GM23248 (cell line): ENCODE measurements around the gene CDON.

ENCODE experiments used
- EZH2 ChIP-seq: fragments of 200-600 bp; sonication (generic); IDR thresholded peaks from 2 replicates; pipeline ENCODE4 v1.6.1; 2018; ENCODE audit warnings: antibody characterized with exemption, mild to moderate bottlenecking; ENCODE audit not compliant: insufficient read depth, poor library complexity, severe bottlenecking
- EZH2phosphoT487 ChIP-seq: fragments of 200-600 bp; sonication (generic); IDR thresholded peaks from 2 replicates; pipeline ENCODE4 v1.6.1; 2018; ENCODE audit warnings: antibody characterized with exemption, moderate library complexity, mild to moderate bottlenecking, low read depth; ENCODE audit not compliant: insufficient read depth

DNA sequence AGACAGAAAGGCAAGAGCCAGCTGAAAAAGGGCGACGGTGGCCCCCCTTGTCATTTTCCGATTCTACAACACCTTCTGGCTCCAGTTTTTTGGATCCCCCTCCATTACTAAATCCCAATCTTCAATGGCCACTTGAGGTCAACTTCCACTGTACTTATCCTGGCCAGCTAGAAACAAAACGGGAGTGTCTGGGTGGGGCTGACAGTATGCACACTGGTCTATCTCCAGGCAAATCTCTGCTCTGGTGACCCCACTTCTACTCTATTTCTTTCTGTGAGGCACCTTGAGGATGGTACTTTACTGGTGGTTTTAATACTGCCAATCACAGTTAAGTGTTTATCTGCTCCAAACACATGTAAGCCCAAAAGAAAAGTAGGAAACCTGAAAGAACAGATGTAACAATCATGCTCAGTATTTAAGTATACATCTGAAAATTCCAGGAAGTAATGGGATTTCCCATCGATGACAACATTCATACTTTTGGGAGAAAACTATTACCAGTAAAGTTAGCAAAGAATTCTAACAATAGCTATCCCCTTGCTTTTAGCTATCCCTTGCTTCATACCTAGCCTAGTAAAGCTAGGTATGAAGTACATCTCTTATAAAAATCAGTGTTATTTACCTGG lies 16.0 kb downstream of the CDON start:
- TF ChIP-seq EZH2 = no peak
- TF ChIP-seq EZH2phosphoT487 = no peak
